Kidney (tissue), 14 donors: ENCODE results near the gene UBL7. TPM values are rescaled to one million over a fixed set of nuclear protein-coding genes. Genes with fewer than 3 reads are reported as not detected.

Experiments
- DNase-seq, 5 donors: peaks; one replicate each; pipeline ENCODE4 v3.0.0-alpha.2; 2013 to 2020
- FAIRE-seq: peaks from 2 replicates; lab custom pipeline; 2012; peaks lifted over from hg19 to GRCh38; lab: Jason Lieb, UNC
- H3K27ac ChIP-seq, 2 donors: one replicate each; pipeline ENCODE4 v1.7.0; 2013; ENCODE audit warnings: low read depth in 2 of 2, low read length in 2 of 2, inconsistent platforms in 1 of 2
- H3K27me3 ChIP-seq: one replicate; pipeline ENCODE4 v1.7.1; 2013; ENCODE audit warnings: low read length, inconsistent platforms; ENCODE audit not compliant: control insufficient read depth, insufficient read depth
- H3K36me3 ChIP-seq, 3 donors: one replicate each; pipeline versions ENCODE4 v1.7.0 to v1.7.1; 2013; ENCODE audit warnings: low read length in 3 of 3, control low read depth in 1 of 3, inconsistent platforms in 1 of 3; ENCODE audit not compliant: insufficient read depth in 3 of 3, control insufficient read depth in 2 of 3
- H3K4me1 ChIP-seq, 3 donors: one replicate each; pipeline versions ENCODE4 v1.7.0 to v1.7.1; 2013; ENCODE audit warnings: low read length in 3 of 3, inconsistent platforms in 1 of 3, low read depth in 1 of 3; ENCODE audit not compliant: control insufficient read depth in 2 of 3, insufficient read depth in 2 of 3
- H3K4me3 ChIP-seq, 3 donors: one replicate each; pipeline versions ENCODE4 v1.7.0 to v1.8.1; 2013; ENCODE audit warnings: low read length in 3 of 3, control low read depth in 1 of 3, inconsistent platforms in 1 of 3
- H3K9ac ChIP-seq, 3 donors: one replicate each; pipeline versions ENCODE4 v1.7.0 to v1.7.1; 2013; ENCODE audit warnings: low read length in 3 of 3, control low read depth in 1 of 3, inconsistent platforms in 1 of 3
- H3K9me3 ChIP-seq, 3 donors: one replicate each; pipeline versions ENCODE4 v1.7.0 to v1.7.1; 2013; ENCODE audit warnings: low read length in 3 of 3, control low read depth in 1 of 3, inconsistent platforms in 1 of 3; ENCODE audit not compliant: control insufficient read depth in 2 of 3, insufficient read depth in 1 of 3
- CTCF ChIP-seq: IDR thresholded peaks from 3 replicates; pipeline ENCODE4 v1.5.1; 2012; ENCODE audit warnings: mild to moderate bottlenecking, moderate library complexity, borderline replicate concordance; ENCODE audit not compliant: insufficient read depth; ENCODE audit errors: extremely low read depth
- intact Hi-C: fragments of 100-400 bp; cut with DNase I; formaldehyde crosslinking; loops from one replicate; pipeline ENCODE4 v1.11.1; 2022
- polyA plus RNA-seq: library from polyadenylated mRNA; stranded (reverse); fragments of 350-450 nt; fragmentation: Illumina TruSeq; extraction: RNeasy Lipid Tissue Mini Kit (QIAGEN cat#74804); gene quantifications from one replicate; pipeline ENCODE4 v1.2.3, GENCODE V29; 2014; ENCODE audit warnings: low read depth, low replicate concordance; ENCODE audit not compliant: insufficient read depth
- total RNA-seq: library from RNA; stranded (reverse); fragmentation: NEBNext Ultra II Directional; extraction: Animal tissue kit (Norgen Biotek cat#: 25700); gene quantifications from one replicate; pipeline ENCODE4 v1.2.1, GENCODE V29; 2021
- donor health status: control.
- donor health status: control.
- donor health status: control.
- donor health status: control.
- donor health status: control.
- donor health status: DM: yes; HTN: yes; CAD: no.
- donor health status: Normal renal cell carcinoma (clear cell type).

The UBL7 gene
- total and polyA plus RNA-seq, 2 donors from 2014 or later, result 32.9 to 75.8 TPM

GRCh38 chr15:74451322-74451721, 9.6 kb downstream of the UBL7 start:
- TF ChIP-seq CTCF, result no peak
- no peak overlapping the region for H3K9ac ChIP-seq
- FAIRE-seq (no peak), DNase-seq (no peak)
- no peak overlapping the region for H3K27ac ChIP-seq
- no peaks in the 10 kb centered on the region for H3K27me3 ChIP-seq
- peaks cover 9 to 61% (median 28%) of the 10 kb centered on the region in 3 donors for H3K36me3 ChIP-seq
- intact Hi-C loops, result no loop called here
- no peak overlapping the region for H3K4me3 ChIP-seq
- H3K9me3 ChIP-seq, result no peaks in the 10 kb centered on the region
- no peaks in the 10 kb centered on the region for H3K4me1 ChIP-seq

DNA sequence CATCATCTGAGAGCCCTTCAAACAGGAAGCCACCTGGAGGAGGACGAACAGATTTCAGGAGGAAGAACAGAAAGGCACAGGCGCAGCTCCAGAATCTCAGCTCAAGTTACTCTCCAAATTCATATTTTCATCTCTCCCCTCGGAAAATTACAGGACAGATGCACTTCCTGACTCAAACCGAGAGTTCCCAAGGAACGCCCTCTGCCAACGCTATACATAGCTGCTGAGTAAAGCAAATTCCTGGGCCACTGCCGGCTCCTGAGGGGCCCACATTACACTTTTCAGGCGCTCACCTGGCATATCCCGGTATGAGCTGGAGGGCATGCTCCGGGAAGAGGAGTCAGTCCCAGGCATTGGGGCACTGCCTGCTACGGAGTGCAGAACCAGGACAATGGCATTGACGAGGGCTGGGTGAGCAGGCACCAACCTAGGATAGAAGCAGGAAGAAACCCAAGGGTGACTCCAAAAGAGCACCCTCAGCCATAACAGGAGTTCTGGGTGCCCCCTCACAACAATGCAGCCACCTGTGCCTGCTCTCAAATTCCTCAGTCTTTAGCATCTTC, 11.2 kb downstream of the UBL7 start:
- DNase-seq (no peak), FAIRE-seq (no peak)
- H3K36me3 ChIP-seq, result peaks cover 7 to 52% (median 31%) of the 10 kb centered on the region in 3 donors

GRCh38 chr15:74449095-74449494, 11.9 kb downstream of the UBL7 start:
- Histone ChIP-seq H3K27ac (no peak overlapping the region), H3K9ac (no peak overlapping the region), H3K36me3 (peaks cover 7 to 52% (median 30%) of the 10 kb centered on the region in 3 donors), H3K9me3 (no peaks in the 10 kb centered on the region), H3K4me3 (no peak overlapping the region), H3K4me1 (peaks cover 0 to 5% (median 0%) of the 10 kb centered on the region in 3 donors), H3K27me3 (no peaks in the 10 kb centered on the region)
- intact Hi-C loops, result no loop called here
- FAIRE-seq, result no peak
- no peak for DNase-seq
- TF ChIP-seq CTCF, result no peak

More for the DNA sequence above, 11.2 kb downstream of the UBL7 start:
- Histone ChIP-seq H3K4me3 (no peak overlapping the region), H3K9ac (no peak overlapping the region), H3K4me1 (no peaks in the 10 kb centered on the region), H3K27me3 (no peaks in the 10 kb centered on the region), H3K27ac (no peak overlapping the region), H3K9me3 (no peaks in the 10 kb centered on the region)
- no peak for TF ChIP-seq CTCF
- intact Hi-C loops, result no loop called here
